ENCODE results near the gene ZDHHC4. TPM values are rescaled to one million over a fixed set of nuclear protein-coding genes. Genes with fewer than 3 reads are reported as not detected.

The ZDHHC4 gene
- total and polyA plus RNA-seq, 2 of the 13 experiments (the other 11 are each of a cell fraction or from before 2014, with no cell fraction given), result 83.2 to 188 TPM

- TF ChIP-seq ZBTB25 (CRISPR knock-in tag; IDR thresholded peaks at IDR 0.05), result peak; percentile 52
- no peak for TF ChIP-seq XBP1 (CRISPR knock-in tag; IDR thresholded peaks at IDR 0.05)
- TF ChIP-seq EZH2 (conservative IDR thresholded peaks at IDR 0.05; ENCODE audit: low read depth, low read length), result no peak
- peak; percentile 65; the same call in 1 of the 2 replicates for TF ChIP-seq PRDM10 (CRISPR knock-in tag; IDR thresholded peaks at IDR 0.05; ENCODE audit: low read depth)
- peak; percentile 74 for TF ChIP-seq CHD2 (IDR thresholded peaks at IDR 0.05; ENCODE audit: low read depth, low read length)
- no peak for TF ChIP-seq BCL3 (CRISPR knock-in tag; IDR thresholded peaks at IDR 0.05)
- no peak for TF ChIP-seq ZNF720 (CRISPR knock-in tag; IDR thresholded peaks at IDR 0.05)
- peak; percentile 79 for TF ChIP-seq ARID4A (CRISPR knock-in tag; IDR thresholded peaks at IDR 0.05; ENCODE audit: borderline replicate concordance)
- no peak for TF ChIP-seq BATF2 (CRISPR knock-in tag; IDR thresholded peaks at IDR 0.05)
- peak; percentile 88 for TF ChIP-seq SAP130 (CRISPR knock-in tag; IDR thresholded peaks at IDR 0.05; ENCODE audit: low read depth)
- no peak for TF ChIP-seq ZNF3 (CRISPR knock-in tag; IDR thresholded peaks at IDR 0.05)
- TF ChIP-seq UBTF (CRISPR knock-in tag; IDR thresholded peaks at IDR 0.05), result peak; percentile 91
- 0 out of 2 replicates have a peak, but pooled peaks have one; percentile 30 for TF ChIP-seq MAZ (IDR thresholded peaks at IDR 0.05; ENCODE audit: borderline replicate concordance, low read depth, low read length)
- peak; percentile 82 for TF ChIP-seq MAZ (CRISPR knock-in tag; IDR thresholded peaks at IDR 0.05; ENCODE audit: low read depth)
- 0 out of 2 replicates have a peak, but pooled peaks have one; percentile 37 for TF ChIP-seq HIVEP1 (CRISPR knock-in tag; IDR thresholded peaks at IDR 0.05)
Measured at GRCh38 chr7:6577369-6578113, at the start of gene ZDHHC4 (continued).
